AG04449 (cell line): ENCODE results near the gene LSM12.

Source experiments
- CTCF ChIA-PET: fragments of 350-600 bp; formaldehyde crosslinking; extraction: SDS; loops from one replicate; lab custom pipeline; 2021; ENCODE audit warnings: antibody characterized with exemption; lab: Yijun Ruan, JAX
- POLR2A ChIA-PET: fragments of 400-600, 350-600 bp; formaldehyde crosslinking; extraction: SDS; loops from one replicate; lab custom pipeline; 2020; ENCODE audit warnings: antibody characterized with exemption, inconsistent platforms; lab: Yijun Ruan, JAX
- DNase-seq: peaks from one replicate; pipeline ENCODE4 v3.0.0-alpha.2; 2010; ENCODE audit warnings: low read depth, low spot score
- H3K4me3 ChIP-seq: 2 replicates; pipeline ENCODE4 v1.5.1; 2011; ENCODE audit warnings: low read depth, mild to moderate bottlenecking, control low read depth, low read length
- TF ChIP-seq, protein P1 (sequence below): IDR thresholded peaks from one replicate; pipeline ENCODE4 v1.5.1; 2011; ENCODE audit warnings: mild to moderate bottlenecking, moderate library complexity, low read length, control low read depth, inconsistent platforms; ENCODE audit not compliant: insufficient read depth; ENCODE audit errors: missing control alignments

LSM12 gene

DNA sequence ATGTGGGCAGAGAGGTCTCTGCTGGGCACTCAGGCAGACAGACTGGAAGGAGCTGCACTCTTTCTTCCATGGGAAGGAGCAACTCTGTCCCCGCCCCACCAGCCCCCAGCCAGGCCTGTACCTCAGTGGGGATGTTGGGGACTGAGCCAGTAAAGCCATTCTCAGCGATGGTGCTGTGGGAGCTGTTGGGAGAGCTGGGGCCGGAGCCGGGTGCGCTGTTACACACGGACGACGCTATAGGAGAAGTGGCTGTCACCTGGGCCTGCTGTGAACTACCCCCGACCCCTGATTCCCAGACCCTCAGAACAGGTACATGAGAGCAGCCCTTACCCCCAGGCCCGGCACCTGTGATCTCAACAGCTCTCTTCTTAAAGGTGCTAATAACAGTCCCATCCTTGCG lies 25.6 kb upstream of the LSM12 start:
- POLR2A ChIA-PET = no interaction called here
- CTCF ChIA-PET = interaction anchor here (0.8 to 1.8 kb wide), 2 partner anchors 9 to 23 kb away, joined by 3 to 8 read pairs; no protein-coding TSS in a partner anchor
- DNase-seq = no peak
- H3K4me3 ChIP-seq = no peak overlapping the region
- TF ChIP-seq, protein P1, sequence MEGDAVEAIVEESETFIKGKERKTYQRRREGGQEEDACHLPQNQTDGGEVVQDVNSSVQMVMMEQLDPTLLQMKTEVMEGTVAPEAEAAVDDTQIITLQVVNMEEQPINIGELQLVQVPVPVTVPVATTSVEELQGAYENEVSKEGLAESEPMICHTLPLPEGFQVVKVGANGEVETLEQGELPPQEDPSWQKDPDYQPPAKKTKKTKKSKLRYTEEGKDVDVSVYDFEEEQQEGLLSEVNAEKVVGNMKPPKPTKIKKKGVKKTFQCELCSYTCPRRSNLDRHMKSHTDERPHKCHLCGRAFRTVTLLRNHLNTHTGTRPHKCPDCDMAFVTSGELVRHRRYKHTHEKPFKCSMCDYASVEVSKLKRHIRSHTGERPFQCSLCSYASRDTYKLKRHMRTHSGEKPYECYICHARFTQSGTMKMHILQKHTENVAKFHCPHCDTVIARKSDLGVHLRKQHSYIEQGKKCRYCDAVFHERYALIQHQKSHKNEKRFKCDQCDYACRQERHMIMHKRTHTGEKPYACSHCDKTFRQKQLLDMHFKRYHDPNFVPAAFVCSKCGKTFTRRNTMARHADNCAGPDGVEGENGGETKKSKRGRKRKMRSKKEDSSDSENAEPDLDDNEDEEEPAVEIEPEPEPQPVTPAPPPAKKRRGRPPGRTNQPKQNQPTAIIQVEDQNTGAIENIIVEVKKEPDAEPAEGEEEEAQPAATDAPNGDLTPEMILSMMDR = no peak

DNA sequence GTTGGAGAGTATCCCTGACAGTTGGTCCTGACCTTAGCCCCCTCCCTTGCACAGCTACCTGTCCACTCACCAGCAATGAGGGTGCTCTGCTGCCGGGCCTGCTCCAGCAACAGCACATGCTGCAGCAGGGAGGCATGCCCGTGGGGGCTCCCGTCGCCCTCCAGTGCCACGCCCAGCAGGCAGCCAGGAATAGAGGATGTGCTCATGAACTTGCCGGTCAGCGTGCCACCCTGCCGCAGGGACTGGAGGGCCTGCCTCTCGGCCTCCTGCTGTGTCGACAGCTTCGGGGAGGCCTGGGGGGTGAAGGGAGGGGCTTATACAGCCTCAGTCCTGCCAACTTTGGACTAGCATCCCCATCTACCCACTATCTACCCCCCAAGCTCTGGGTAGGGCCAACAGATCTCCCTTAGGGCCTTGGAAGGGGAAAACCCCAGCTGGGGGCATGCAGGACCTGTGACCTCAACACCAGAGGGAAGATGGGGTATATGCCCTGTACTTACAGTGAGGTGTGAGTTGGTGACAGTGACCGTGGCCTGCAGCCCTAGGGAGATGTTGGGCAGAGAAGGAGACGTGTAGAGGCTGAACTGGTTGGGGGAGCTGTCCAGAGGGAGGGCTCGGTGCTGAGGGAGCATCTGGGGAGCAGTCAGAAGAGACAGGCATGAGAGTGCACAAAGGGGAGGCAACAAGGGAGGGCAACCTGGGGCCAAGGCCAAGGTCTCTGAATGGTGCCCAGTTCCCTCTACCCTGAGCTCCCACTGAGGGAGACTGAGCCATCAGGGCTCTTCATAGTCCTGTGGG lies 24.9 kb upstream of the LSM12 start:
- no peak for DNase-seq
- TF ChIP-seq, protein P1 = no peak
- no peak overlapping the region for H3K4me3 ChIP-seq
- POLR2A ChIA-PET = no interaction called here
- CTCF ChIA-PET = interaction anchor here (0.8 to 1.8 kb wide), 2 partner anchors 10 to 24 kb away, joined by 3 to 8 read pairs; no protein-coding TSS in a partner anchor

GRCh38 chr17:44088254-44088653 lies 21.8 kb upstream of the LSM12 start:
- POLR2A ChIA-PET = interaction anchor here (1.0 kb wide), 1 partner anchor 20 kb away, joined by 3 read pairs; no protein-coding TSS in a partner anchor
- CTCF ChIA-PET = interaction anchor here (1.4 to 5.0 kb wide), 4 partner anchors 21 to 80 kb away, joined by 5 to 21 read pairs (median 6); no protein-coding TSS in a partner anchor
- no peak overlapping the region for H3K4me3 ChIP-seq
- TF ChIP-seq, protein P1 = no peak
- DNase-seq = no peak

DNA sequence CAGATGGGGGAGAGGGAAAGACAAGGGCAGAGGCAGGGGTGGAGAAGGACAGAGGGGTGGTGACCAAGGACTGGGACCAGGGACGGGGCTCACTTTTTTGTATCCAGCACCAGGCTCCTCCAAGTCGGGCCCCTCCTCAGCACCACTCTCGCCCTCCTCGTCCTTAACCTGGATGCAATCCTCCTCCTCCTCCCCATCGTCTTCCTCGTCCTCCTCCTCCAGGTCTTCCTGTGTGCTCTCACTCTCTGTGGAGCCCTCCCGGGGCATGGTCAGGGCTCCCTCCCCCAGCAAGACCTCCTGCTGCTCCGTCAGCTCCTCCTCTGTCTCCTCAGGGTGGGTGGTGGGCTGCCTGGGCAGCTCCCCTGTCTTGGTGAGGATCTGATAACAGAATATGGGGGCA lies 20.8 kb upstream of the LSM12 start:
- TF ChIP-seq, protein P1 = no peak
- ChIA-PET CTCF (interaction anchor here (1.2 to 6.2 kb wide), 4 partner anchors 12 to 32 kb away, joined by 4 to 39 read pairs (median 13); partner anchors contain the start of gene G6PC3), POLR2A (interaction anchor here (0.7 to 1.5 kb wide), 5 partner anchors 8 to 29 kb away, joined by 3 to 6 read pairs (median 4); partner anchors contain the start of gene G6PC3)
- no peak for DNase-seq
- H3K4me3 ChIP-seq = 0 out of 2 replicates have a peak overlapping the region, but pooled peaks have one; percentile 8

GRCh38 chr17:44086364-44087311 lies 20.2 kb upstream of the LSM12 start:
- CTCF ChIA-PET = interaction anchor here (1.1 to 6.2 kb wide), 7 partner anchors 13 to 146 kb away, joined by 3 to 39 read pairs (median 5); partner anchors contain the start of genes G6PC3 and HDAC5
- POLR2A ChIA-PET = interaction anchor here (0.6 to 1.5 kb wide), 7 partner anchors 9 to 100 kb away, joined by 3 to 6 read pairs (median 3); partner anchors contain the start of genes G6PC3, HDAC5 and TMUB2
- no peak for DNase-seq
- TF ChIP-seq, protein P1 = no peak
- peak overlapping the region; percentile 8 for H3K4me3 ChIP-seq
